HepG2 (cell line): ENCODE data around the gene PSEN1. TPM values are rescaled to one million over a fixed set of nuclear protein-coding genes. Genes with fewer than 3 reads are reported as not detected.

Source experiments
- ATAC-seq: fragments of 200-7000 bp; cut with Tn5 transposase; 3 replicates; pipeline ENCODE4 v1.9.1; 2020; ENCODE audit warnings: mild to moderate bottlenecking, moderate library complexity
- BruUV-seq: library from RNA; stranded (reverse); fragments of 400-500 nt; replicated peaks from 2 replicates; lab custom pipeline; 2021; lab: Mats Ljungman, UMichigan
- CTCF ChIA-PET: fragments of 300-600 bp; formaldehyde crosslinking; extraction: SDS; loops from one replicate; lab custom pipeline; 2021; ENCODE audit warnings: low total read pairs, inconsistent platforms, low intra/inter-chr PET ratio; lab: Yijun Ruan, JAX
- POLR2A ChIA-PET: fragments of 350-600 bp; sonication (Branson Sonifier 250); formaldehyde crosslinking; loops from one replicate; lab custom pipeline; 2020; ENCODE audit warnings: antibody characterized with exemption, inconsistent platforms; lab: Yijun Ruan, JAX
- DNase-seq: peaks from one replicate; pipeline ENCODE4 v3.0.0-alpha.2; 2015; ENCODE audit warnings: low spot score
- FAIRE-seq: peaks from 3 replicates; lab custom pipeline; 2011; peaks lifted over from hg19 to GRCh38; lab: Jason Lieb, UNC
- H2AFZ ChIP-seq: one replicate; pipeline ENCODE4 v1.6.1; 2011; ENCODE audit warnings: low read length, inconsistent platforms
- H3K27ac ChIP-seq: fragments of 300-600 bp; 3 replicates; pipeline ENCODE4 v1.8.0; 2011; ENCODE audit warnings: mixed run types, mild to moderate bottlenecking, mixed read lengths, low read length, inconsistent platforms; ENCODE audit not compliant: insufficient read depth; ENCODE audit errors: extremely low read length
- H3K27me3 ChIP-seq, 2 experiments: fragments of 200-600 bp in 1 of 2; 2 replicates in 1 of 2; 3 replicates in 1 of 2; pipeline versions ENCODE4 v1.6.0 to v1.8.0; 2011; ENCODE audit warnings: low read length in 2 of 2, mild to moderate bottlenecking in 2 of 2, moderate library complexity in 2 of 2, inconsistent platforms in 1 of 2; ENCODE audit not compliant: insufficient read depth in 2 of 2, control insufficient read depth in 1 of 2
- H3K36me3 ChIP-seq, 2 experiments: fragments of 200-600 bp in 1 of 2; replicated peaks in 1 of 2; 2 replicates in 1 of 2; 3 replicates in 1 of 2; pipeline versions ENCODE4 v1.5.1 to v1.8.0; 2011; ENCODE audit warnings: low read length in 2 of 2, inconsistent platforms in 1 of 2; ENCODE audit not compliant: insufficient read depth in 2 of 2, control insufficient read depth in 1 of 2
- H3K4me1 ChIP-seq: 2 replicates; pipeline ENCODE4 v1.5.1; 2012; ENCODE audit warnings: low read length, inconsistent platforms; ENCODE audit not compliant: insufficient read depth
- H3K4me2 ChIP-seq: 2 replicates; pipeline ENCODE4 v1.6.0; 2011; ENCODE audit warnings: low read depth, low read length, inconsistent platforms
- H3K4me3 ChIP-seq, 3 experiments: fragments of 200-600 bp in 1 of 3; sonication (generic), shearing (Covaris generic) in 1 of 3; replicated peaks in 1 of 3; 2 replicates each; pipeline ENCODE4 v1.5.1; 2011 to 2016; ENCODE audit warnings: low read length in 3 of 3, inconsistent platforms in 2 of 3, low read depth in 2 of 3, mild to moderate bottlenecking in 2 of 3, control low read depth in 1 of 3, mixed read lengths in 1 of 3; ENCODE audit not compliant: insufficient read depth in 1 of 3
- H3K79me2 ChIP-seq: one replicate; pipeline ENCODE4 v1.6.1; 2011; ENCODE audit warnings: low read length, inconsistent platforms; ENCODE audit not compliant: insufficient read depth
- H3K9ac ChIP-seq: 2 replicates; pipeline ENCODE4 v1.6.0; 2011; ENCODE audit warnings: mild to moderate bottlenecking, low read depth, low read length, inconsistent platforms; ENCODE audit not compliant: insufficient read depth
- H3K9me3 ChIP-seq: 2 replicates; pipeline ENCODE4 v1.5.1; 2012; ENCODE audit warnings: mild to moderate bottlenecking, low read length
- H4K20me1 ChIP-seq: 2 replicates; pipeline ENCODE4 v1.6.0; 2011; ENCODE audit warnings: inconsistent platforms, mild to moderate bottlenecking, low read length, moderate library complexity; ENCODE audit not compliant: insufficient read depth
- AFF4 ChIP-seq: sonication (generic); formaldehyde crosslinking; IDR thresholded peaks from 2 replicates; pipeline ENCODE4 v1.4.0; 2020; ENCODE audit warnings: missing genetic modification reagents
- GFI1 ChIP-seq: sonication (generic); formaldehyde crosslinking; IDR thresholded peaks from 2 replicates; pipeline ENCODE4 v1.5.0; 2020; ENCODE audit warnings: missing genetic modification reagents, mild to moderate bottlenecking, borderline replicate concordance
- LBX2 ChIP-seq: sonication (generic); formaldehyde crosslinking; IDR thresholded peaks from 2 replicates; pipeline ENCODE4 v1.5.0; 2020; ENCODE audit warnings: missing genetic modification reagents, mild to moderate bottlenecking, borderline replicate concordance
- ZFP36L1 ChIP-seq: sonication (generic); formaldehyde crosslinking; IDR thresholded peaks from 2 replicates; pipeline ENCODE4 v1.8.0; 2022; ENCODE audit warnings: mild to moderate bottlenecking, missing genetic modification reagents, moderate library complexity
- ZNF33B ChIP-seq: sonication (generic); formaldehyde crosslinking; IDR thresholded peaks from 2 replicates; pipeline ENCODE4 v1.5.1; 2020; ENCODE audit warnings: mild to moderate bottlenecking, missing genetic modification reagents
- ZSCAN12 ChIP-seq: sonication (generic); formaldehyde crosslinking; IDR thresholded peaks from 2 replicates; pipeline ENCODE4 v1.9.0; 2021; ENCODE audit warnings: mild to moderate bottlenecking, missing genetic modification reagents
- ZUFSP ChIP-seq: sonication (generic); formaldehyde crosslinking; IDR thresholded peaks from 2 replicates; pipeline ENCODE4 v1.9.0; 2021; ENCODE audit warnings: missing genetic modification reagents, mild to moderate bottlenecking, borderline replicate concordance
- WGBS: methylation state at CpG from one replicate; pipeline ENCODE4 v1.1.6; 2017; ENCODE audit warnings: low lambda C conversion rate; 5-methylcytosine and 5-hydroxymethylcytosine counted together
- in situ Hi-C: cut with HindIII; loops from 2 replicates; pipeline ENCODE4 v1.10.0; 2017; ENCODE audit warnings: low pct_unique_long_range_greater_than_20kb; ENCODE audit not compliant: extremely low pct_ligation_motif_present
- intact Hi-C: fragments of 100-400 bp; cut with micrococcal nuclease; formaldehyde crosslinking; loops from one replicate; pipeline ENCODE4 v1.10.0; 2022; ENCODE audit not compliant: unreplicated experiment
- polyA plus RNA-seq, 8 experiments: library from polyadenylated mRNA; depleted of rRNA in 3 of 8; stranded (reverse) in 7 of 8; unstranded in 1 of 8; fragments of >200 nt; fragmentation: Illumina TruSeq in 4 of 8; extraction: Trizol in 4 of 8; gene quantifications; 2 replicates each; pipeline versions ENCODE4 v1.2.1 to v1.2.3, GENCODE V29; 2011 to 2016; ENCODE audit warnings: low read depth in 4 of 8, missing spikeins in 1 of 8, mixed read lengths in 1 of 8; ENCODE audit not compliant: insufficient read depth in 1 of 8
- total RNA-seq, 5 experiments: library from RNA; depleted of rRNA; stranded (reverse); fragments of >200 nt; fragmentation: Illumina TruSeq; extraction: Trizol; gene quantifications; 2 replicates each; pipeline ENCODE4 v1.2.3, GENCODE V29; 2016; ENCODE audit warnings: low read depth in 1 of 5

Gene PSEN1
- total and polyA plus RNA-seq, 2 of the 13 experiments (the other 11 are each of a cell fraction or from before 2014, with no cell fraction given), result 12.5 to 26.6 TPM

- ATAC-seq (no peak), DNase-seq (no peak), FAIRE-seq (no peak)
- Histone ChIP-seq H3K4me2 (no peak overlapping the region), H3K79me2 (no peaks in the 10 kb centered on the region), H3K36me3 (no peaks in the 10 kb centered on the region), H3K9ac (no peak overlapping the region), H4K20me1 (no peaks in the 10 kb centered on the region), H3K27me3 (peaks cover 16 to 75% of the 10 kb centered on the region in 2 experiments), H3K4me1 (peaks cover 24% of the 10 kb centered on the region), H2AFZ (no peak overlapping the region), H3K27ac (no peak overlapping the region), H3K9me3 (no peaks in the 10 kb centered on the region), H3K4me3 (no peak overlapping the region)
- intact Hi-C loops, result loop anchor here (10.0 kb wide), 1 partner anchor 45 kb away; no protein-coding TSS in a partner anchor
- no TSS peak for BruUV-seq
- no peak for TF ChIP-seq ZSCAN12 (CRISPR knock-in tag)
- no peak for TF ChIP-seq GFI1
- in situ Hi-C loops, result no loop called here
- CTCF ChIA-PET, result no interaction called here
- POLR2A ChIA-PET, result no interaction called here
- 68% methylated on average over 32 of the region's 48 CpGs for WGBS
These were observed 103.3 kb downstream of the PSEN1 start for GRCh38 chr14:73239393-73240241.

GRCh38 chr14:73240816-73241480, 104.6 kb downstream of the PSEN1 start:
- Histone ChIP-seq H3K4me1 (peaks cover 14% of the 10 kb centered on the region), H3K79me2 (no peaks in the 10 kb centered on the region), H3K9ac (no peak overlapping the region), H3K9me3 (no peaks in the 10 kb centered on the region), H4K20me1 (no peaks in the 10 kb centered on the region), H3K27ac (no peak overlapping the region), H3K27me3 (peaks cover 14 to 62% of the 10 kb centered on the region in 2 experiments), H3K4me2 (no peak overlapping the region), H2AFZ (no peak overlapping the region), H3K4me3 (no peak overlapping the region), H3K36me3 (no peaks in the 10 kb centered on the region)
- CTCF ChIA-PET, result no interaction called here
- intact Hi-C loops, result no loop called here
- in situ Hi-C loops, result no loop called here
- FAIRE-seq (no peak), DNase-seq (no peak), ATAC-seq (no peak)
- 80% methylated on average over 1 of the region's 10 CpGs for WGBS
- BruUV-seq, result no TSS peak
- POLR2A ChIA-PET, result interaction anchor here (1.2 kb wide), 1 partner anchor 9 kb away, joined by 3 read pairs; no protein-coding TSS in a partner anchor
- TF ChIP-seq LBX2 (CRISPR knock-in tag), result no peak
- no peak for TF ChIP-seq ZNF33B
- no peak for TF ChIP-seq ZFP36L1 (CRISPR knock-in tag)
- no peak for TF ChIP-seq AFF4 (CRISPR knock-in tag)
- TF ChIP-seq ZUFSP (CRISPR knock-in tag), result no peak
